DND-41 (cell line): ENCODE data around the gene ZNF638.

Source experiments
- CTCF ChIP-seq: IDR thresholded peaks from 2 replicates; pipeline ENCODE4 v1.5.1; 2012; ENCODE audit warnings: borderline replicate concordance, low read length, moderate library complexity, mild to moderate bottlenecking; ENCODE audit not compliant: poor library complexity, severe bottlenecking; ENCODE audit errors: extremely low read depth
- EZH2 ChIP-seq: IDR thresholded peaks from 3 replicates; pipeline ENCODE4 v1.6.1; 2012; ENCODE audit warnings: borderline replicate concordance, low read depth, mild to moderate bottlenecking, moderate library complexity, low read length, inconsistent platforms; ENCODE audit not compliant: severe bottlenecking

- TF ChIP-seq CTCF = no peak
- TF ChIP-seq EZH2 = no peak
Observed at GRCh38 chr2:71467180-71467815, 135.7 kb downstream of the ZNF638 start.
